Prostate gland (tissue), 2 donors: Measurements from ENCODE around the gene HRH4. TPM values are rescaled to one million over a fixed set of nuclear protein-coding genes. Genes with fewer than 3 reads are reported as not detected.

Experiments used
- DNase-seq: peaks from one replicate; pipeline ENCODE4 v3.0.0-alpha.2; 2019; ENCODE audit warnings: low spot score
- H3K27ac ChIP-seq, 2 donors: fragments of 200-600 bp; sonication (generic); 2 replicates each; pipeline ENCODE4 v1.5.1; 2017 to 2019
- H3K27me3 ChIP-seq: fragments of 200-600 bp; sonication (generic); replicated peaks from 2 replicates; pipeline ENCODE4 v1.5.1; 2019; ENCODE audit not compliant: insufficient read depth
- H3K36me3 ChIP-seq, 2 donors: fragments of 200-600 bp; sonication (generic); 1 replicate in 1 of 2; 2 replicates in 1 of 2; pipeline versions ENCODE4 v1.5.1 to v1.8.1; 2017 to 2019
- H3K4me1 ChIP-seq: fragments of 200-600 bp; sonication (generic); replicated peaks from 2 replicates; pipeline ENCODE4 v1.5.1; 2019
- H3K4me3 ChIP-seq, 2 donors: fragments of 200-600 bp; sonication (generic); 2 replicates each; pipeline ENCODE4 v1.5.1; 2017 to 2019
- H3K9me3 ChIP-seq: fragments of 200-600 bp; sonication (generic); 2 replicates; pipeline ENCODE4 v1.5.1; 2017
- POLR2A ChIP-seq: fragments of 450-650 bp; IDR thresholded peaks from one replicate; pipeline ENCODE4 v1.6.1; 2016; ENCODE audit warnings: antibody characterized with exemption, mild to moderate bottlenecking
- POLR2AphosphoS5 ChIP-seq: sonication (generic); formaldehyde crosslinking; IDR thresholded peaks from one replicate; pipeline ENCODE4 v1.6.1; 2017; ENCODE audit warnings: antibody characterized with exemption
- WGBS: methylation state at CpG from one replicate; pipeline ENCODE4 v1.1.5; 2018; 5-methylcytosine and 5-hydroxymethylcytosine counted together
- intact Hi-C: fragments of 100-400 bp; cut with DNase I; formaldehyde crosslinking; loops from one replicate; pipeline ENCODE4 v1.14.2; 2022
- total RNA-seq, 2 donors: library from RNA; depleted of rRNA; stranded (reverse); fragments of >200 nt; gene quantifications; one replicate each; pipeline ENCODE4 v1.1.0, GENCODE V29; 2016
- TF ChIP-seq, protein P1 (sequence below), 4 experiments: fragments of 200-600 bp in 2 of 4; fragments of 450-650 bp in 2 of 4; sonication (generic) in 2 of 4; IDR thresholded peaks; 1 replicate in 3 of 4; 2 replicates in 1 of 4; pipeline ENCODE4 v1.5.1; 2016 to 2019; ENCODE audit warnings: antibody characterized with exemption in 4 of 4, mild to moderate bottlenecking in 2 of 4, moderate library complexity in 2 of 4

The HRH4 gene
- total RNA-seq, 2 donors from 2014 or later: not detected

DNA sequence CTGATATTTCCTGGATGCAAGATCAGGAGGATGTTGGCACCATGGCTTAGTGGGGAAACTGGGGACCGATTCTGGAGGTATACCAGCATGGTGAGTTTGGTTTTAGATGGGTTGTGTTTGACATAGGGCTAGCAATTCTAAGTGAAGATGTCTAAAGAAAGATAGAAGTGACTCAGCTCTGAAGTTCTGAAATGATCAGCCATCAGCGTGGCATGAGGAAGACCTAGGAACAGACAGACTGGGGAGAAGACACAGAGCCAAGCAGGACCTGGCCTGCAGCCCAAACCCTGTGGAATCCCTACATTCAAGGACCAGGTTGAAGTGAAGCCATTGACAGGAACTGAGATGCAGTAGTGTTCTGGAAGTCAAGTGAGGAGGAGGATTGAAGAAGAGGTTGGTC lies 39.8 kb downstream of the HRH4 start:
- Histone ChIP-seq H3K27ac (no peak overlapping the region), H3K4me3 (no peak overlapping the region), H3K4me1 (no peaks in the 10 kb centered on the region), H3K27me3 (no peaks in the 10 kb centered on the region), H3K9me3 (no peaks in the 10 kb centered on the region), H3K36me3 (no peaks in the 10 kb centered on the region)
- intact Hi-C loops: no loop called here
- 88% methylated on average over 2 of the region's 2 CpGs for WGBS
- TF ChIP-seq POLR2A (no peak), POLR2AphosphoS5 (no peak)
- TF ChIP-seq, protein P1, sequence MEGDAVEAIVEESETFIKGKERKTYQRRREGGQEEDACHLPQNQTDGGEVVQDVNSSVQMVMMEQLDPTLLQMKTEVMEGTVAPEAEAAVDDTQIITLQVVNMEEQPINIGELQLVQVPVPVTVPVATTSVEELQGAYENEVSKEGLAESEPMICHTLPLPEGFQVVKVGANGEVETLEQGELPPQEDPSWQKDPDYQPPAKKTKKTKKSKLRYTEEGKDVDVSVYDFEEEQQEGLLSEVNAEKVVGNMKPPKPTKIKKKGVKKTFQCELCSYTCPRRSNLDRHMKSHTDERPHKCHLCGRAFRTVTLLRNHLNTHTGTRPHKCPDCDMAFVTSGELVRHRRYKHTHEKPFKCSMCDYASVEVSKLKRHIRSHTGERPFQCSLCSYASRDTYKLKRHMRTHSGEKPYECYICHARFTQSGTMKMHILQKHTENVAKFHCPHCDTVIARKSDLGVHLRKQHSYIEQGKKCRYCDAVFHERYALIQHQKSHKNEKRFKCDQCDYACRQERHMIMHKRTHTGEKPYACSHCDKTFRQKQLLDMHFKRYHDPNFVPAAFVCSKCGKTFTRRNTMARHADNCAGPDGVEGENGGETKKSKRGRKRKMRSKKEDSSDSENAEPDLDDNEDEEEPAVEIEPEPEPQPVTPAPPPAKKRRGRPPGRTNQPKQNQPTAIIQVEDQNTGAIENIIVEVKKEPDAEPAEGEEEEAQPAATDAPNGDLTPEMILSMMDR (IDR thresholded peaks at IDR 0.05): no peak
- DNase-seq: no peak

DNA sequence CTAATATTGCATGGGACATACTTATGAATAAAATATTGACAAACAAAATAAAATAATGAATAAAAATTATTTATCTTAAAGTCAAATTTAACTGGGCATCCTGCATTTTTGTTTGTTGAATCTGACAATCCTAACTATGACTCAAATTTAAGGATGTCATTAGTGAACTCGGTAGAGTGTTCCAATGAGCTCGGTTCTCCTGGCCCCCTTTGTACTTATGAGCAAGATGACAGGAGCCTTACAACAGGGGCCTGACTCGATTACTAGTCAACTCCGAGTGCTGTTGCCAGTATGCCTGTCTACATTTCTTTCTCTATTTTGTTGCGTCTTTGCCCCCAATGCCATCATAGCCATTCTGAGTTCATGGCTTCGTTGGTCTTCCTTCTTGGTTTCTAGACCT lies 40.3 kb downstream of the HRH4 start:
- Histone ChIP-seq H3K4me1 (no peaks in the 10 kb centered on the region), H3K9me3 (no peaks in the 10 kb centered on the region), H3K36me3 (no peaks in the 10 kb centered on the region), H3K27ac (no peak overlapping the region), H3K4me3 (no peak overlapping the region), H3K27me3 (no peaks in the 10 kb centered on the region)
- no peak for DNase-seq
- intact Hi-C loops: no loop called here
- TF ChIP-seq, protein P1 (IDR thresholded peaks at IDR 0.05): no peak
- TF ChIP-seq POLR2A (no peak), POLR2AphosphoS5 (no peak)
- WGBS: 94% methylated on average over 6 of the region's 6 CpGs

DNA sequence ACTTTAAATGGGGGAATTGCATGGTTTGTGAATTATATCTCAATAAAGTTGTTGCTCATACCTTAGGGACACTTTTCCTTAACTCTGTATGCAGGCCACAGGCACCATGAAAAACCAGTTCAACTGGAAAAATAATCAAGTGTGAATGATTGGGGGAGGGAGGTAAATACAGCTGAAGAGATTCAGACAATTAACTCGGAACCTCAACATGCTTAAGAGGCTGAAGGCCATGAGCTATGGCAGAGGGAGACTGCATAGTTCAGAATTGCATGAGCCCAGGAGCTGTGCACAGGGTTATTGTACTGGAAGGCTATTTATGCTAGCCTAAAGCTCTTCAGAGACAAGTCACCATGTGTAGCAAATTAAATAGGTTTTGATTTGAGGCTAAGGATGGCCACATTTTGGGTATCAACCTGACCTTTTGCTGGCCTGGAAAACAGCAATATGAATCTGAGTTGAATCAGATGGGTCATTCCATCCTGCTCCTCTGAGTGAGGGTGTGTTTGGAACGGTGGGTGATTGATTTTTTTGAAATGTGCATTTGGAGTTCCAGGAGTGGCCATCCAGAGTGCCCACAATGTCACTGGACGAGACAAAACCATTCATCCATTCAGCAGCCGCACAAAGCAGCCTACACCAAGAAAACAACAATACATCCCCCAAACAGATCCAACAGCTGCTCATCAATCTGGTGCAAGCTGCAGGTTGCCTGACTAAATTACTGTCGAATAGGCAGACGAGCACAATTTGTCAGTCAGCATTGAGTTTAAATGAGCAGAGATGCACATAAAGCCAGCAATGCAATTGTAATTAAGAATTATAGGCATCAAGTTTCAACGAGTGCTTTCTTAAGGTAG lies 42.5 kb downstream of the HRH4 start:
- intact Hi-C loops: no loop called here
- Histone ChIP-seq H3K27ac (no peak overlapping the region), H3K4me3 (no peak overlapping the region), H3K4me1 (no peaks in the 10 kb centered on the region), H3K9me3 (no peaks in the 10 kb centered on the region), H3K27me3 (no peaks in the 10 kb centered on the region), H3K36me3 (no peaks in the 10 kb centered on the region)
- WGBS: 67% methylated on average over 7 of the region's 7 CpGs
- no peak for DNase-seq
- TF ChIP-seq POLR2AphosphoS5: peak; percentile 33
- TF ChIP-seq, protein P1 (IDR thresholded peaks at IDR 0.05): no peak

DNA sequence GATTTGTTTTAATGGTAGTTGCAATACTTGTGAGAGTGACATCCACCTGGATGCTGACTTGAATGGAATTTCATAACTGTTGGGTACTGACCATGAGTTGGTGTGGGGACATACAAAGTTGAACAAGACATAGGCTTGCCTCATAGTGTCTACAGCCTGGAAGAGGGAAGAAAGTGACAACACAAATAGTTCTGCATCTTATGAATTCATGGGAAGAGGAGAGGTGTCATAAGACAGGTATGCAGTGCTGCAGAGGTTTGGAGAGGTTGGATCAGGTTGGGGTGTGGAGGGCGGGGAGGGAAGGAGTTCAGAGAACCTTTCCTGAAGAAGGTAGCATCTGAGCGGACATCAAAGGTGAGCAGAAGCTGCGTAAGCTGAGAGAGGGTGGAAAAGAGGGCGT lies 44.0 kb downstream of the HRH4 start:
- H3K27me3 ChIP-seq: no peaks in the 10 kb centered on the region
- WGBS: 61% methylated on average over 4 of the region's 4 CpGs
- no peaks in the 10 kb centered on the region for H3K9me3 ChIP-seq
- no peak overlapping the region for H3K4me3 ChIP-seq
- DNase-seq: no peak
- TF ChIP-seq, protein P1 (IDR thresholded peaks at IDR 0.05): no peak
- TF ChIP-seq POLR2AphosphoS5: no peak
- no peak for TF ChIP-seq POLR2A
- no peaks in the 10 kb centered on the region for H3K4me1 ChIP-seq
- intact Hi-C loops: no loop called here
- H3K36me3 ChIP-seq: no peaks in the 10 kb centered on the region
- H3K27ac ChIP-seq: no peak overlapping the region

DNA sequence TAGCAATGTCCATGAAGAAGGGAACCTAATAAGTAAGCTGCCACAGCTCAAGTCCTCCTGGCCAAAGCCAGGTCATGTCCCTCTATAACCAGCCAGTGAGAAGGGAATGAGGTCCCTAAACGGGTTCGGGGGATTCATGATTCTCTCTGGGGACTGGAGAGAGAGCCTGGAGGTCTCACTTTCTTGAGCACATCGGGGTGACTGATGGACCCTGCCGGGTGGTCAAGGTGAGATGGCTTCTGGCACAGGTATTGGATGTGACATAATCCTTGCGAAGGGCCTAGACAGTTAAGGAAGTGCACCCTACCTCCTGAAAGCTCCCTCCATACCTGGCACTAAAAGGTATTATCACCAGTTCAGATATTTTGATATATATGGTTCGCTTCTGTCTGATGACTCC lies 45.7 kb downstream of the HRH4 start:
- Histone ChIP-seq H3K27me3 (no peaks in the 10 kb centered on the region), H3K4me1 (no peaks in the 10 kb centered on the region), H3K27ac (no peak overlapping the region), H3K4me3 (no peak overlapping the region), H3K9me3 (no peaks in the 10 kb centered on the region), H3K36me3 (no peaks in the 10 kb centered on the region)
- TF ChIP-seq POLR2AphosphoS5 (no peak), POLR2A (no peak)
- TF ChIP-seq, protein P1 (IDR thresholded peaks at IDR 0.05): no peak
- WGBS: 92% methylated on average over 6 of the region's 6 CpGs
- intact Hi-C loops: no loop called here
- no peak for DNase-seq
